SK-N-SH treated with all-trans-retinoic acid at 6 μM for 48 hours (cell line): Measurements from ENCODE around the gene ADAMTS6.

Source experiments
- ATAC-seq: fragments of 200-7000 bp; cut with Tn5 transposase; 3 replicates; pipeline ENCODE4 v1.9.1; 2020; ENCODE audit warnings: mild to moderate bottlenecking, moderate library complexity
- ARNTL ChIP-seq: fragments of 450-650 bp; formaldehyde crosslinking; IDR thresholded peaks from 2 replicates; pipeline ENCODE4 v1.5.0; 2020; ENCODE audit warnings: low read depth, mild to moderate bottlenecking, moderate library complexity, borderline replicate concordance
- BACH2 ChIP-seq: fragments of 250-450 bp; sonication (Bioruptor Pico); IDR thresholded peaks from 2 replicates; pipeline ENCODE4 v1.9.0; 2021; ENCODE audit warnings: mild to moderate bottlenecking, borderline replicate concordance
- CSDC2 ChIP-seq: fragments of 250-450 bp; sonication (Bioruptor Pico); IDR thresholded peaks from 2 replicates; pipeline ENCODE4 v1.5.0; 2020; ENCODE audit warnings: mild to moderate bottlenecking, moderate library complexity
- ESRRG ChIP-seq: fragments of 250-450 bp; sonication (Bioruptor Pico); IDR thresholded peaks from 2 replicates; pipeline ENCODE4 v1.6.1; 2021; ENCODE audit warnings: mild to moderate bottlenecking
- GLIS3 ChIP-seq: fragments of 250-450 bp; sonication (Bioruptor Pico); IDR thresholded peaks from 2 replicates; pipeline ENCODE4 v1.5.0; 2020; ENCODE audit warnings: mild to moderate bottlenecking, moderate library complexity
- ISL1 ChIP-seq: fragments of 250-450 bp; sonication (Bioruptor Pico); IDR thresholded peaks from 2 replicates; pipeline ENCODE4 v2.1.2; 2022; ENCODE audit warnings: mild to moderate bottlenecking, moderate library complexity
- OSR1 ChIP-seq: fragments of 250-450 bp; sonication (Bioruptor Pico); IDR thresholded peaks from 2 replicates; pipeline ENCODE4 v1.8.0; 2022; ENCODE audit warnings: moderate library complexity, mild to moderate bottlenecking, inconsistent platforms
- PPARA ChIP-seq: fragments of 250-450 bp; sonication (Bioruptor Pico); IDR thresholded peaks from 2 replicates; pipeline ENCODE4 v1.5.0; 2020; ENCODE audit warnings: mild to moderate bottlenecking, borderline replicate concordance
- SNAI2 ChIP-seq: fragments of 250-450 bp; sonication (Bioruptor Pico); IDR thresholded peaks from 2 replicates; pipeline ENCODE4 v1.5.0; 2020; ENCODE audit warnings: mild to moderate bottlenecking, moderate library complexity
- TCF4 ChIP-seq: fragments of 250-450 bp; sonication (Bioruptor Pico); IDR thresholded peaks from 2 replicates; pipeline ENCODE4 v1.8.0; 2021; ENCODE audit warnings: mild to moderate bottlenecking, moderate library complexity, borderline replicate concordance
- TOX ChIP-seq: fragments of 250-450 bp; sonication (Bioruptor Pico); IDR thresholded peaks from 2 replicates; pipeline ENCODE4 v1.8.0; 2021; ENCODE audit warnings: mild to moderate bottlenecking, moderate library complexity, borderline replicate concordance
- ZC3H10 ChIP-seq: fragments of 250-450 bp; sonication (Bioruptor Pico); IDR thresholded peaks from 2 replicates; pipeline ENCODE4 v1.5.1; 2021; ENCODE audit warnings: mild to moderate bottlenecking, moderate library complexity
- ZFP3 ChIP-seq: fragments of 250-450 bp; sonication (Bioruptor Pico); IDR thresholded peaks from 2 replicates; pipeline ENCODE4 v1.5.0; 2020; ENCODE audit warnings: mild to moderate bottlenecking, moderate library complexity
- ZFP30 ChIP-seq: fragments of 450-650 bp; formaldehyde crosslinking; IDR thresholded peaks from 2 replicates; pipeline ENCODE4 v1.5.0; 2022; ENCODE audit warnings: mild to moderate bottlenecking, moderate library complexity
- ZNF565 ChIP-seq: fragments of 450-650 bp; formaldehyde crosslinking; conservative IDR thresholded peaks from 2 replicates; pipeline ENCODE4 v1.5.0; 2020; ENCODE audit warnings: low read depth, mild to moderate bottlenecking, moderate library complexity
- ZNF70 ChIP-seq: fragments of 450-650 bp; formaldehyde crosslinking; IDR thresholded peaks from 2 replicates; pipeline ENCODE4 v1.5.0; 2020; ENCODE audit warnings: mild to moderate bottlenecking, moderate library complexity
- ZNF8 ChIP-seq: fragments of 450-650 bp; formaldehyde crosslinking; IDR thresholded peaks from 2 replicates; pipeline ENCODE4 v1.5.0; 2020; ENCODE audit warnings: mild to moderate bottlenecking, moderate library complexity
- TF ChIP-seq, protein P1 (sequence below): fragments of 250-450 bp; sonication (Bioruptor Pico); IDR thresholded peaks from 2 replicates; pipeline ENCODE4 v1.8.0; 2021; ENCODE audit warnings: low read depth, mild to moderate bottlenecking, moderate library complexity, borderline replicate concordance
- TF ChIP-seq, protein P2 (sequence below): fragments of 250-450 bp; sonication (Bioruptor Pico); IDR thresholded peaks from 2 replicates; pipeline ENCODE4 v1.5.1; 2020; ENCODE audit warnings: low read depth, mild to moderate bottlenecking, moderate library complexity
- TF ChIP-seq, protein P3 (sequence below): fragments of 250-450 bp; sonication (Bioruptor Pico); IDR thresholded peaks from 2 replicates; pipeline ENCODE4 v1.5.1; 2021; ENCODE audit warnings: mild to moderate bottlenecking, moderate library complexity

The ADAMTS6 gene

DNA sequence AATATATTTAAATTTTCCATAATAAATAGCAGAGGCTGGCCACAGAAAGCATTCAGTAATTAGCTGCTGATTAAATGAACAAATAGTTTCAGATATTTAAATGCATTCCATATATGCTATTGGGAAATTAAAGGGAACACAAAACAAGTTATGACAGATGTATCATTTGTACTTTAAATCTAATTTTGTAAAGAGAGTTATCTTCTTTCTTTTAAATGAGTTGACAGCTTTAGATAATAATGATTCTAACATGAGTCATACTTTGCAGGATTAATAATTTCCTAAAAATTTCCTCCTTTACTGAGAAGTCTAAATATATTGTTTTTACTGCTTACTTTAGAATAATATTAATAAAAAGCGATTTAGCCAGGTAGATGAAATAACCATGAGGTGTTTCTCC is 320.1 kb downstream of the ADAMTS6 start:
- no peak for ATAC-seq
- TF ChIP-seq BACH2 (CRISPR knock-in tag): no peak
- TF ChIP-seq ISL1 (CRISPR knock-in tag): peak; percentile 62

DNA sequence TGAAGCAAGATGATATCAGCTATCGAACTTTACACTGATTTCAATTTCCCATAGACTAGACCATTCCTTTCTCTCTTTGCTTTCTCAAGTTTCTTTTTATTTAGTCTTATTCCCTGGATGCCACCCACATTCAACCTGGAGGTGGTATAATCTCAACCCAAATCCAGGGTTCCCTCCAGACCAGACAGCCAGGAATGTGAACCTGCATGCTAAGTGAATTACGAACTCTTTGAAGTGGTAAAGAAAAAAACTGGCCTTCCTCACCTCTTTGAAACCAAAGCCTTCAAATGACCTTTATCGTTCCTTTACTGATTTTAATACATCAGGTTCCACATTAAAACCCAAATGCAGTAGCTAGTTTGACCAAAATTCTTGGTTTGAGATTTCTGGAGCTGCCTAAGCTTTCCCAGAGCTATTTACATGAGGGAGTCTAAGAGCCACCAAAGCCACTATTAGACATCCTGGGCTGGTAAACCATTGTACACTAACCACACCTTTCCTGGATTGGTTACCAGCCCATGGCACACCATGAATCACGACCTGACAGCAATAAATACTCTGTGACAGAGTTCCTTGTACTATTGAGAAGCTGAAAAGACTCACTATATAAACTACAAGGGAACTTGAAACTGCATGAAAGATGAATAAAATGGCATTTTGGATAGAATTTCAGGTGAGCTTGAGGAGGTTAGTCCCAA is 323.7 kb downstream of the ADAMTS6 start:
- TF ChIP-seq ARNTL (CRISPR knock-in tag) (no peak), OSR1 (CRISPR knock-in tag) (no peak), TOX (CRISPR knock-in tag) (no peak)
- ATAC-seq: no peak

DNA sequence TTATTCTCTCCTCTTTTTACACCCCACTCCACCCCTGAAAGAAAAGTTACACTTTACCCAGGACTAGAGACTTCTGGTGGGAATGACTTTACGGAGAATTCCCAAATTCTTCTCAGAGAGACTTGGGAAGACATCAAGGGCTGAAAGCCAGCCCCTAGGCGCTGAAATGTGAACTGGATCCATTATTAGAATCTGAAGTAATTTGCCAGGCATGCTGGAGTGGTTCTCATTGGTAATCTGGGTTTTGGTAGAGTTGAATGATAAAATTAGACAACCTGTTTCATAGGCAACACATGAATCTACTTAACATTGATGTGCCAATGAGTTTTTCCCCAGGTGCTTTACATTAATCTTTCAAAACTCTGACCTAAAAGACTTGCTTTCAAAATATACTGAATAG is 324.8 kb downstream of the ADAMTS6 start:
- ATAC-seq: no peak
- TF ChIP-seq GLIS3 (CRISPR knock-in tag) (no peak), BACH2 (CRISPR knock-in tag) (no peak), TCF4 (CRISPR knock-in tag) (no peak), ZFP3 (CRISPR knock-in tag) (no peak), TOX (CRISPR knock-in tag) (no peak), ZNF70 (CRISPR knock-in tag) (no peak), ARNTL (CRISPR knock-in tag) (no peak), SNAI2 (no peak), ZFP30 (CRISPR knock-in tag) (no peak), PPARA (no peak), CSDC2 (CRISPR knock-in tag) (no peak), ZNF8 (CRISPR knock-in tag) (no peak), ESRRG (CRISPR knock-in tag) (no peak), OSR1 (CRISPR knock-in tag) (no peak), ZNF565 (CRISPR knock-in tag) (no peak), ISL1 (CRISPR knock-in tag) (no peak), ZC3H10 (no peak)
- TF ChIP-seq, protein P1, sequence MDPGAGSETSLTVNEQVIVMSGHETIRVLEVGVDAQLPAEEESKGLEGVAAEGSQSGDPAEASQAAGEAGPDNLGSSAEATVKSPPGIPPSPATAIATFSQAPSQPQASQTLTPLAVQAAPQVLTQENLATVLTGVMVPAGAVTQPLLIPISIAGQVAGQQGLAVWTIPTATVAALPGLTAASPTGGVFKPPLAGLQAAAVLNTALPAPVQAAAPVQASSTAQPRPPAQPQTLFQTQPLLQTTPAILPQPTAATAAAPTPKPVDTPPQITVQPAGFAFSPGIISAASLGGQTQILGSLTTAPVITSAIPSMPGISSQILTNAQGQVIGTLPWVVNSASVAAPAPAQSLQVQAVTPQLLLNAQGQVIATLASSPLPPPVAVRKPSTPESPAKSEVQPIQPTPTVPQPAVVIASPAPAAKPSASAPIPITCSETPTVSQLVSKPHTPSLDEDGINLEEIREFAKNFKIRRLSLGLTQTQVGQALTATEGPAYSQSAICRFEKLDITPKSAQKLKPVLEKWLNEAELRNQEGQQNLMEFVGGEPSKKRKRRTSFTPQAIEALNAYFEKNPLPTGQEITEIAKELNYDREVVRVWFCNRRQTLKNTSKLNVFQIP (CRISPR knock-in tag): no peak
- TF ChIP-seq, protein P2, sequence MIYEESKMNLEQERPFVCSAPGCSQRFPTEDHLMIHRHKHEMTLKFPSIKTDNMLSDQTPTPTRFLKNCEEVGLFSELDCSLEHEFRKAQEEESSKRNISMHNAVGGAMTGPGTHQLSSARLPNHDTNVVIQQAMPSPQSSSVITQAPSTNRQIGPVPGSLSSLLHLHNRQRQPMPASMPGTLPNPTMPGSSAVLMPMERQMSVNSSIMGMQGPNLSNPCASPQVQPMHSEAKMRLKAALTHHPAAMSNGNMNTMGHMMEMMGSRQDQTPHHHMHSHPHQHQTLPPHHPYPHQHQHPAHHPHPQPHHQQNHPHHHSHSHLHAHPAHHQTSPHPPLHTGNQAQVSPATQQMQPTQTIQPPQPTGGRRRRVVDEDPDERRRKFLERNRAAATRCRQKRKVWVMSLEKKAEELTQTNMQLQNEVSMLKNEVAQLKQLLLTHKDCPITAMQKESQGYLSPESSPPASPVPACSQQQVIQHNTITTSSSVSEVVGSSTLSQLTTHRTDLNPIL: no peak

DNA sequence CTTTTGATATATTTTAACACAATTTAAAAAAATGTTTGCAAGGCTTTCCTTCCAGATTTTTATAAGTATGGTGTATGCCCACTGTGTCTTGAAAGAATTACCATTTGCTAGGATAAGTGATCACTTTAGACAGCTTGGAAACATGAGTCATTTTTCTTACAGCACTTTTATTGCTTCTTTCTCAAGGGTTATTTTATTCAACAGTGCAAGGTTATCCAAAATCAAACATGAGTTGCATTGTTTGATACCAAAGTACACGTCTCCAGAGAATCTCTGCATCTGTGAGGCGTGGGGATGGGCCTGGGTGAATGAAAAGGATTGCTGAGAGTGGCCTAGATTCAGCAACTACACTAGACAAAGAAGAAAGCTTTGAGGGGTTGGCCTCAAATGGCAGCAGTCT is 329.6 kb downstream of the ADAMTS6 start:
- ATAC-seq: peak; percentile 87
- TF ChIP-seq, protein P3, sequence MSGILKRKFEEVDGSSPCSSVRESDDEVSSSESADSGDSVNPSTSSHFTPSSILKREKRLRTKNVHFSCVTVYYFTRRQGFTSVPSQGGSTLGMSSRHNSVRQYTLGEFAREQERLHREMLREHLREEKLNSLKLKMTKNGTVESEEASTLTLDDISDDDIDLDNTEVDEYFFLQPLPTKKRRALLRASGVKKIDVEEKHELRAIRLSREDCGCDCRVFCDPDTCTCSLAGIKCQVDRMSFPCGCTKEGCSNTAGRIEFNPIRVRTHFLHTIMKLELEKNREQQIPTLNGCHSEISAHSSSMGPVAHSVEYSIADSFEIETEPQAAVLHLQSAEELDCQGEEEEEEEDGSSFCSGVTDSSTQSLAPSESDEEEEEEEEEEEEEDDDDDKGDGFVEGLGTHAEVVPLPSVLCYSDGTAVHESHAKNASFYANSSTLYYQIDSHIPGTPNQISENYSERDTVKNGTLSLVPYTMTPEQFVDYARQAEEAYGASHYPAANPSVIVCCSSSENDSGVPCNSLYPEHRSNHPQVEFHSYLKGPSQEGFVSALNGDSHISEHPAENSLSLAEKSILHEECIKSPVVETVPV: no peak
- TF ChIP-seq ZFP30 (CRISPR knock-in tag): no peak
- TF ChIP-seq BACH2 (CRISPR knock-in tag): no peak
- TF ChIP-seq GLIS3 (CRISPR knock-in tag): no peak
- TF ChIP-seq, protein P2: no peak
- TF ChIP-seq ESRRG (CRISPR knock-in tag): no peak

DNA sequence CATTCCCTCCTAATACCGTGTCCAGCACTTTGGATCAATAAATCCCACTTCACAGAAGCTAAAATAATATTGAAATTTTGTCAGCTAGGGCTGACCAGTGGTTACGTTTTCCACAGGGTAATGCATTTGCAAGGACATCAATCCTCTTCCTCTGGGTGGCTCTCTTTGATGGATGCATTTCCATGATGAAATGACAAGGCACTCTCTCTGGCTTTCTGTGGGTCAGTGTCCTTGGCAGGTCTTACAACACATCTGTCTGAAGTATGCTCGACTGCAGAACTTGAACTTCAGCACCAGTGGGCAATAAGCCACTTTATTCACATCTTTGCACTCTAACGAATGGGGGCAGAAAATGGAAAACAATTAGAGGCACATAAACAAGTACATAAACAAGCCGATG is 330.1 kb downstream of the ADAMTS6 start:
- TF ChIP-seq ZC3H10 (no peak), ISL1 (CRISPR knock-in tag) (no peak), ARNTL (CRISPR knock-in tag) (no peak), ZFP30 (CRISPR knock-in tag) (no peak), GLIS3 (CRISPR knock-in tag) (no peak), CSDC2 (CRISPR knock-in tag) (no peak), TOX (CRISPR knock-in tag) (no peak), PPARA (no peak)
- TF ChIP-seq, protein P3: no peak
- TF ChIP-seq, protein P1 (CRISPR knock-in tag): no peak
- TF ChIP-seq, all 23 proteins: peak for 0
- no peak for ATAC-seq
